AG08396 (cell line): Measurements from ENCODE around the gene MFSD1.
A peak's percentile ranks its signal among the peaks of the same experiment; 100 is the strongest.

Experiments used
- DNase-seq: peaks from one replicate; pipeline ENCODE4 v3.0.0; 2012; ENCODE audit warnings: low spot score, mixed read lengths

Gene MFSD1, protein sequence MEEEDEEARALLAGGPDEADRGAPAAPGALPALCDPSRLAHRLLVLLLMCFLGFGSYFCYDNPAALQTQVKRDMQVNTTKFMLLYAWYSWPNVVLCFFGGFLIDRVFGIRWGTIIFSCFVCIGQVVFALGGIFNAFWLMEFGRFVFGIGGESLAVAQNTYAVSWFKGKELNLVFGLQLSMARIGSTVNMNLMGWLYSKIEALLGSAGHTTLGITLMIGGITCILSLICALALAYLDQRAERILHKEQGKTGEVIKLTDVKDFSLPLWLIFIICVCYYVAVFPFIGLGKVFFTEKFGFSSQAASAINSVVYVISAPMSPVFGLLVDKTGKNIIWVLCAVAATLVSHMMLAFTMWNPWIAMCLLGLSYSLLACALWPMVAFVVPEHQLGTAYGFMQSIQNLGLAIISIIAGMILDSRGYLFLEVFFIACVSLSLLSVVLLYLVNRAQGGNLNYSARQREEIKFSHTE

DNA sequence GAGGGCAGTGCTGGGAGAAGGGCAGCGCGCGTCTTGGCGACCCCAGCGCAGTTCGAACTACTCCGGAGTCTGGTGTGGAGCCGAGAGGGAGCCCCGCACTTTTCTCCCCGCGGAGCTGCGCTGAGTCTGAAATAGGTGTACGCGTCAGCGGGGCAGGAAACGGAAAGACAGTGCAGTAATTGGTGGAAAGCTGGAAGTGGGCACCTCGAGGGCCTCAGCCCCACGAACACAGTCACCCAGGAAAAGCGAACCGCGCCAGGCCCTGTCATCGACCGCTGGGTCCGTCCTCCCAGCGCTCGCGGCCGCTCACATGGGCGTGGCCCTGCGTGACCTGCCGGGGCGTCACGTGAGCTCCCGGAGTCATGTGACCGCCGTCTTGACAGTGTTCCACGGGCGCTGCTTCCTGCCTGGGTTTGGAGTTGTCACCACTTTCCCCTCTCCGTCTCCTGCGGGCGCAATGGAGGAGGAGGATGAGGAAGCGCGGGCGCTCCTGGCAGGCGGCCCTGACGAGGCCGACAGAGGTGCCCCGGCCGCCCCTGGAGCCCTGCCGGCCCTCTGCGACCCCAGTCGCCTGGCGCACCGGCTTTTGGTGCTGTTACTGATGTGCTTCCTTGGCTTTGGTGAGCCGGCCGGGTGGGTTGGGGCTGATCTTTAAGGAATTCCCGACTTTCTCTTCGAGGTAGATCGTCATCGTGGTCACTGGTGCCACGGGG is at the start of gene MFSD1:
Gene MFSD1, plus strand, starts transcription at position 359 of the 713 bp plus-strand sequence. Its CDS starts 99 bp downstream, at position 458.
- DNase-seq = peak; percentile 94

DNA sequence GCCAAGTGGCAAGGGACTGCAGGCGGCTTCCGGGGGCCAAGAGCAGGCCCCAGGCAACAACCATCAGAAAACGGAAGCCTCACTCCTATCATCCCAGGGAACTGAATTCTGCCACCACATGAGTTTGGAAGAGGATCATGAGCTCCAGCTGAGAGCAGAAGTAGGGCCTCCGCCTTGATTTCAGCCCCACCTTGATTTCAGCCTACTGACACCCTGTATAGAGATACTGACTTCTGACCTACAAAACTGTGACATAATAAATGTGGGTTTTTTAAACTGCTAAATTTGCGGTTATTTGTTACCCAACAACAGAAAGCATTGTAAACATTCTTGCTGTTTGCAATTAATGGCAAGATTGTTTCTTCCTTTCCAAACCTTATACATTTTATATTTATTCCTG is 48.0 kb upstream of the MFSD1 start:
- DNase-seq = no peak

DNA sequence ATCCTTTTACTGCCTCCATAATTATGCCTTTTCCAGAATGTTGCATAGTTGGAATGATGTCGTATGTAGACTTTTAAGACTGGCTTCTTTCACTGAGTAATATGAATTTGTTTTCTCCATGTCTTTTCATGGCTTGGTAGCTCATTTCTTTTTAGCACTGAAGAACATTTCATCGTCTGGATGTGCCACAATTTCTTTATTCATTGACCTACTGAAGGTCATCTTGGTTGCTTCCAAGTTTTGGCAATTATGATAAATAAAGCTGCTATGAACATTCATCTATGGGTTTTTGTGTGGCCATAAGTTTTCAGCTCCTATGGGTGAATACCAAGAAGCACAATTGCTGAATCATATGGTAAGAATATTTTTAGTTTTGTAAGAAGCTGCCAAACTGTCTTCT is 46.4 kb upstream of the MFSD1 start:
- DNase-seq = no peak

DNA sequence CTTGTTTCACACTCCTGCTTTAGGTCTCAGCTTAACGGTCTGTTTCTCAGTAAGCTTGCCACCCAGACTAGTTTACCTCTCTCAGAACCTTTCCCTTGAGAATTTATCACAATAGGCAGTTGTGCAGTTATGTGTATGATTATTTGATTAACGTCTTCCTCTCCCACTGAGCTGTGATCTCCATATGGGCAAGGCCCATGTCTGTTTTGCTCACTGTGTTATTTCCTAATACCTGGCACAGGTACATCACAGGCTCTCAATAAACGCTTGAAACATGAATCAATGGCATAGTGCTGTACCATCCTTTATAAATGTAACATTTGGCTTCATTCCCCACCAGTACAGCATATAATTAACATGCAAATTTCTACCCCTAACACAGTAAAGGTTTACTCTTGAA is 40.5 kb upstream of the MFSD1 start:
- no peak for DNase-seq

DNA sequence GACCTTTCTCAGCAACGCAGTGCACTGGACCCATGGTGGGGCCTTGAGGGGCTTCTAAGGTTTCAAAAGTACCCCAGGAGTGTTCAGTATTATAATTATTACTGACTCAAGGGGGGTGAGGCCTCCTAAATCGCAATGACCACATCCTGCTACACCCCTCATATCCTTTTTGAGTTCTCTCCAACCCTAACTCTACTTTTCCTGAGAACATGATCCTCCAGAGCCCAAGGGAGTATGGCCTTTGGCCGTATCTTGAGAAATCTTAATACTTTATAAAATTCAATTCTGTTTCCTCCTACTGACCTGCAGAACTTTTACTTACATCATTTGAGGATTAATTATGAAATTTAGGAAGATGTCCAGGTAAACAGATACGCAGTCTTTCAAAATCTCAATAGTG is 39.2 kb upstream of the MFSD1 start:
- DNase-seq = no peak

DNA sequence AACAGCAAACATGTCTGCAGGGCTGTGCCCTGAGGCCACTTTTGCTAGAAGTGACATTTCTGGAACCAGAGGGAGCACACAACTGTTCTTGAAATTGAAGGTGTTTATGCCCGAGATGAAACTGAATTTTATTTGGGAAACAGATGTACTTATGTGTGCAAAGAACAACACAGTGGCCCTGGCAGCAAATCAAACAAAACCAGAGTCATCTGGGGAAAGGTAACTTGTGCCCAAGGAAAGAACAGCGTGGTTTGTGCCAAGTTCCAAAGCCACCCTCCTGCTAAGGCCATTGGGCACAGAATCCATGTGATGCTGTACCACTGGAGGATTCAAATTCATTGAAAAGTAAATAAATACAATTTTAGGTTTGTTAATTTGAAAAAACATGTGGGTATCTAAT is 38.4 kb upstream of the MFSD1 start:
- DNase-seq = no peak

DNA sequence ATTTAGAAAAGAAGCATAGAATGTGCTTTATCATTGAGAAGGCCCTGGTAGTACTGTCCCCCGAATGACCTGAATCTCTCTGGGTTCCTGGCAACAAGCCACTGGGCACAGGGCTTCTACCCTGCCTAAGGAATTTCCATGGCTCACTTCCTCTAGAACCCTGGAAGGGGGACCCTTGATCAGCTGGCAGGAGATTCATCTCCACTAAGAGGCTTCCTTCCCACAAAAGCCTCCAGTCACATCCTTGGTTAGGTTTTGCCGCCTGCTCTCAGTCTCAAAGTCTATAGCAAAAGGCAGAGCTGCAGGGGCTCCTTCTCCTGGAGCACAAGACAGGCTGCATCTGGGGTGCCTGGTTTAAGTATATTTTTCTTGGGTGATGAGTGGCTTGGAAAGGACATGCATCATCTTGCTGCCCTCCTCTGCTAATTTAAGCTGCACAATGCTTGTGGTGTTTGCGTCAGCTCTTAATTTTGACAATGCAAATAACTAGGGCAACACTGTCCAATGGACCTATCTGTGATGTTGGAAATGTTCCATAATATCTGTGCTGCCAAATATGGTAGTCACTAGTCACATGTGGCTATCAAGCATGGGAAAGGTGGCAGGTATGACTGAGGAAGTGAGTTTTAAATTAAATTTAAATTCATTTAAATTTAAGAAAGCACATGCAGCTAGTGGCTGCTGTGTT is 36.2 kb upstream of the MFSD1 start:
- no peak for DNase-seq

DNA sequence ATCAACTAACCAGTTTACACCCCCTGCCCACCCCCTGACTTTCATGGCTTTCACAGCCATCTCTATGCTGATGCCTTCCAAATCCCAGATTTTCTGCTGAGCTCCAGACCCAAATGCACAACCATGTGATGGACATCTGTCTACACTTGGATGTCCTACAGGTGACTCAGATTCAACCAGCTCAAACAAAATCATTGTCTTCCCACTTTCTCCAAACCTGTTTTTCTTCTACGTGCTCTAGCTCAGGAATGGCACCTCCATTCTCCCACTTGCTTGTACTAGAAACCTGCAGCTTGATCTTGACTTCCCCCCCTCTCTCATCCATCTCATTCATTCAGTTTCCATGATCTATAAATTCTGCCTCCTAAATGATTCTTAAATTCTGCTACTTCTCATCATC is 35.5 kb upstream of the MFSD1 start:
- DNase-seq = no peak

DNA sequence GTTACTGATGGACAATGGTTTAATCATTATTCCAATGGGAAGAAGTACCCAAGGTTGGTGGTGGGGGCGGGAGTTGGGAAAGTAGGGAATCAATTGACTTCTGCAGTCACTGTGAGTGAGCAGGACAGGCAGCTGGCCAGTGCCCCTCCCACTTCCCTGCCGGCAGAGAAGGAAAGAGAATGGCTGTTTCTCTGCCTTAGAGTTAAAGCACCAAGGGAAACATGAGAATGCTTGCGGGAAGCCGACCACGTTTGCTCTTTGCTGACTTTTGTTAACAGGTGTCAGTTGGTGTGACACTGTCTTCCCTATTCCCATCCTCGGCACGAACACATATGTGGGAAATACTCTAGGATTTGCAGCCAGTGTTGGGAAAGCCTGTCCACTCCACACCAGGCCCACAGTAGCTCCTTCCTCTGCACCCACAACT is 33.5 kb upstream of the MFSD1 start:
- peak; percentile 56 for DNase-seq

DNA sequence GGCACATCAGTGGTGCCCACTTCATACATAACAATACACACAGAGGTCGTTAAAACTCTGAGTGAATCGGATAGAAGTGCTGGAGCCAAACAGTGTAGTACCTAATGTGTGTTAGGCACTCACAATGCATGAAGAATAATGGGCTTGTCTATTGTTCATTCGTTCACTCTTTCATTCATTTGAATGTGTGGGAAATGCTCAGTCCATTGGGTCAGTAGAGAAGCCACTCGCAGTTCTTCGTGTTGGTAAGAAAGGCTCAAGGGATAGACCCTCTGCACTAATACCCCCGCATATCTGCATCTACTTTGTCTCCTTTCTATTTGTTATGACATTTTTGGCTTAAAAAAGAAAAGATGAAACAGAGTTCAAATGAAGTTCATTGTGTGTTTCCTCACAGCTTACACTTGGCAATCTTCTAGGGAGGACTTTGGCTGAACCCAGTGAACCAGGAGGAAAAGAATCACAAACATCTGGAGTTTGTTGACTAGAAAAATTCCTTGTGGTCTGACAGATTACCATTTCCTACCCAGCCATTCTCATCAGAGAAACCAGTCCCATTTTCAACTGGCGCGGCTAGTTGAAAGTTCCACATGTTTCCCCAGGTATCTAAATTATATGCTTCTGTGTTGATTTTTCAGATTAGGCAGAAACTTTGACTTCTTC is 32.8 kb upstream of the MFSD1 start:
- peak; percentile 83 for DNase-seq

DNA sequence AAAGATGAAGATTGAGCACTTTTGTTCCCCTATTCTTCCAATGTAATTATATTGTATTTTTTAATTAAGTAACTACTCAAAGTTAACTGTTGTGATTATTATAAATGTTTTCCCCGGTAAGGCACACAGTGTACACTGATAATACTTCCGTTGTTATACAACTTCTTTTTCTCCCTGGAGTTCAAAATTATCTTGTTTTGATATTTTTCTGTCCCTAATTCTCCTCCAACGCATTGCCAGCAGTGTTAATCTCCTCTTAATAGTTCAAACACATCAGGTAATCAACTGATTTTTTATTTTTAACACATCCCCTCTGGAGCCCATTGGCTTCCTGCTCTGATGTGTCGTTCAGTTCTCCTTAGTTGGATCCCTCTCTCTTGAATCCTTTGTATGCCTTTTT is 32.3 kb upstream of the MFSD1 start:
- DNase-seq = no peak

DNA sequence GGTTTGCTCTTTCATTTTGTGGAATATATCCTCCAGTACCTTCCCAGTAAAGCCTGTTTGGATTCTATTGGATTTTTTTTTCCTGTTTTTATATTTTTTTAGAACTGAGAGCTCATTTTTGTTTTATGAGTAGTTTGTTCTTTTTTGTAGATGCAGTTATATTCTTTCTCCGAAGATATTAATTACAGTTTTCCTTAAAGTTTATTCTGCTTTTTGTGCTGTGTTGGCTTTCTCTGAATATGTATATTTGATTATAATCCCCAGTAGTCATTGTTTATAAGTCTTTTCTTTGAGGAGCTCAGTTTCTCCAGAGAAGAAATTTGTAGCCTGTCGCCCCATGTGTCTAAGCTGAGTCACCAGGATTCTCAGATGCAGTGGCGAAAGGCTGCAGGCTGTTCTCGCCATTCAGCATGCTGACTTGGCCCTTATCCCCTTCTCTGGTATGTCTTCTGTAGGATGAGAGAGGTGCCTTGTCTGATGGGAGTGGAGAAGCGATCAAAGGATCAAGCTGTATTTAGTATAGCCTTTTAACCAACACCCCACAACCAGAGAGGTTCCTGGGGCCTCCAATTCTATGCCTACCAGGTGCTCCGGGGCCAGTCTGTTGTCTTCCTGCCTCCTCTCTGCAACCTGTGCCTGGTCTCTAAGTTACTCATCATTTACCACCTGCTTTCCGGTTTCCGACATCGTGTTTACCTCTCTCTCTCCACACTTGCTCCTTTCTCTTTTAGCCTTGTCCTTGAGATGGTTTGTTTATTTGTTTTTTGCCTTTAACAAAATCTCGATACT is 31.7 kb upstream of the MFSD1 start:
- peak; percentile 60 for DNase-seq

DNA sequence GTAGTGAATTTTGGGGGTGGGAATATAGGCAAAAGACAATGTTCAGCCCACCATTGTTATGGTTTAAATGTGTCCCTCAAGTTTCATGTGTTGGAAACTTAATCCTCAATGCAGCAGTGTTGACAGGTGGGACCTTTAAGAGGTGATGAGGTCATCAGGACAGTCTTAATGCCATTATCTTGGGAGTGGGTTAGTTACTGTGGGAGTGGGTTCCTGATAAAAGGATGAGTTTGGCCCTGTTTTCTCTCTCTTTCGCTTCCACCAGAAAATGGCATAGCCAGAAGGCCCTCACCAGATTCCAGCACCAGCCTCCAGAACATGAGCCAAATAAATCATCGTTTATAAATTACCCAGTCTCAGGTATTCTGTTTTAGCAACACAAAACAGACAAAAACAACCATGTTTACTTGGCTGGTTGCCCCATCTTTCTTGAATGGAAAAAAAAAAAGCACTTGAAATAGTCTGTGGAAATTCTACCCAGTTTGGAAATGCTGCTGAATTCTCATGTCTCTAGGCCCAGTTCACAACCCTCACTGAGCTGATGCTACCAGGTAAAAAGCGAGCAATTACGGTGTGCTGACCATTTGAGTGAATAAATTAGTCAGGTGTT is 31.0 kb upstream of the MFSD1 start:
- no peak for DNase-seq

DNA sequence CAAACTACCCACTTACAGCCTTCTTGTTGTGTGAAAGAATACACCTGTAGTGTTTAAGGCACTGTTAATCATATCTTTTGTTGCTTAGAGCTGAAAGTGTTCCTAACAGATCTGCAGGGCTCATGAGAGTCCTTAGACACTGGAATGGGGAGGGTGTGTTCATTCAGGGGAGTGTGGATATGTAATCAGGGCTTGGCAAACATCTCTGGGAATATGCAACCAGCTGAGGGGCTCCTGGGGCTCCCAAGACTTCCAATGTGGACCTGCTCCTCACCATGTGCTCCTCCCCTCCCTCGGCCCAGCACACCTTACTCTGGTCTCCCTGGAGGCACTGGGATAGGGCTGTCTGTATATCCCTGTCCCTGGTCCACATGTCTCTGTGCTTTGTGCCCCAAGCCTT is 30.3 kb upstream of the MFSD1 start:
- DNase-seq = no peak

DNA sequence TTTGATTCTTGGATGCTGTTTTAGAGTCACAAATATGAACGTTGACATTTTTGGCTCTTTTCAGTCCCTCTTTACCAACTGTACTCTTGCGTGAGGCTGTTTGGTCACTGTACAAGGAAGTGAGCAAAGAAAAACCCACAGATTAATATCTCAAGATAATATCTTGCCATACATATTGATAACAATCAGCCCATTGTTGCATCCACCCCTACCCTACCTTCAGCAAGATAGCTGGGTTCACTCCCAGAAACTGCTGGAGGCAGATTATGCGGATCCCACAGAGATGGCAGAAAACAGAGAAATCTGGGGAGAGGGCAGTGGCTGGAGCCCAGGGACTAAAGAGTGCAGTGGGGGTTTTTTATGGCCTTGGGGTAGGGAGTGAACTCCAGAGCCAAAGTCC is 29.9 kb upstream of the MFSD1 start:
- DNase-seq = no peak

DNA sequence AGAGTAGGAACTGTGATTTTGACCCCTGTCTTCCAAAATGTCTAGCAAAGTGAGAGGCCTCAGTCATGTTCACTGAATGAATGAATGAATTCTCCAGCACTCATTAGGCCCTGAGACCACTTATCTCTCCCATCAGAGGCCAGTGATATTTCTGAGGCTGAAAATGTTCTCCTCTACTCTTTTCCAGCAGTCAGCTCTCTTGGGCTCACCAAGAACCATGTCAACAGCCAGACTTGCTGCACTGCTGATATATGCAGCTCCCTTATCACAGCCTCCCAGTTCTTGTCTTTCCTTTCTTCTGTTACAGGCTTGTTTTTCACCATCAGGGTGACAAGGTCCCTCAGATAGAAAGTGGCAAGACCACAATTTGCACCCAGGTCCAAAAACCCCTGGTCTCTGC is 28.7 kb upstream of the MFSD1 start:
- DNase-seq = no peak

DNA sequence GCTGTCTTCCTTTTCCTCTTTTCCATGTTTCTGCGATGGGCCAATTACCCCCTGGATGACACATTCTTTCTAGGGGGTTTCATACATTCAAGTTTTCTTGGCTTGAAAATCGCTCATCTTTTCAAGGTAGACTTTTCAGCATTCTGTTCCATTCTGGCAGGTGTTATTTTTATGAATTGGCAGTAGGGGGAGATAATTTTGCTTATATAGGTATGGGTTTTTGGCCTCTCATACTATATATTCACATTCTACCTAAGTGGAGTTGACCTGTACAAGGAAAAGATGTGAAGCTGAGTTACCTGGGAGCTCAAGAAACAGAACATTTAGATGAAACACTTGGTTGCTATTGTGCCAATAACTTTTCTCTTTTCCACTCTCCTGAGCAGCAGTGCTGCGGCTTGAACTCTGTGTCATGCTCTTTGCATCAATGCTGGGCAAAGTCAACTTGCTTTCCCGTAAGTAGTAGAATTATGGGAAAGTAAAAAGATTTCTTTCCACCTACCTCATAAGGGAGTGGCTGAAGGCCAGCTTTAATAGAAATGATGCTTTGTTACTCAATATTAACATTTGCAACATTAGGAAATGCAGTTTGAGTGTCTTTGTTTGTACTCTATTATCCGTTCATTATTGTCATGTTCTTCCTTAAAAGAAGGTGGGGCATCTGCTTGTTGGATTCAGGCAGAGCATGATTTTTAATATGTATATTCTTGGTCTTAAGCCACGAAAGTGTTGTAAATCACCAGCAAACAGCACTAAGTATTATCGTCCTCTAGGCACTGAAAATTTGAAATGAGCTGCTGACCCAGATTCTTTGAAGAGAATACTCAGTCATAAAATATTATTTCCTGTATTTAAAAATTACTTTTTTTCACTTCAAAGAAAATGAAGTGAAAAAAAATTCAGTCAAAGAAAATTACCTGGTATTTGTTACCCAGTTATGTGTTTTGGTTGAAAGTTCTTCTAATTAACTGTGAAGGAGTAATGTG is 27.7 kb upstream of the MFSD1 start:
- DNase-seq = no peak

DNA sequence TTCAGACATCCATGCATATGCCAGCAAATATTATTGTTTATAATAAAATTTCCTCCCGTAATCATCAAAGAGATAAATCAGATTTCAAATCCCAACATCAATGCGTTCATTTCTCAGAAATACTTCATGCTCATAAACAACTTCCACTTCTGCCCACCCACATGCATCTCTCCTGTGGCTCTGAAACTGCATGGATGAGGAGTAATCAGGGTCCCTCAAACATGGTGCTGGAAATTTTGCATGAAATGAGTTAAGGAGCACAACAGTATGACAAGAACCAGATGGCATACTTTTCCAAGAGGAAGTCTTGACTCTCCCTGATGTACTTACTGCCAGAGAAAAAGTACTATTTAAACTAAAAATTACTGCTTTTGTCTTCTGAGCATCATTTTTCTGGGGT is 26.9 kb upstream of the MFSD1 start:
- DNase-seq = no peak
